GM20000 (cell line): ENCODE data around the gene BCL11A.

Experiments
- DNase-seq: peaks from one replicate; pipeline ENCODE4 v3.0.0; 2012; ENCODE audit warnings: low spot score
- CTCF ChIP-seq: IDR thresholded peaks from 2 replicates; pipeline ENCODE4 v1.5.1; 2012; ENCODE audit warnings: mild to moderate bottlenecking, control low read depth; ENCODE audit errors: extremely low read depth, missing control alignments

The BCL11A gene

DNA sequence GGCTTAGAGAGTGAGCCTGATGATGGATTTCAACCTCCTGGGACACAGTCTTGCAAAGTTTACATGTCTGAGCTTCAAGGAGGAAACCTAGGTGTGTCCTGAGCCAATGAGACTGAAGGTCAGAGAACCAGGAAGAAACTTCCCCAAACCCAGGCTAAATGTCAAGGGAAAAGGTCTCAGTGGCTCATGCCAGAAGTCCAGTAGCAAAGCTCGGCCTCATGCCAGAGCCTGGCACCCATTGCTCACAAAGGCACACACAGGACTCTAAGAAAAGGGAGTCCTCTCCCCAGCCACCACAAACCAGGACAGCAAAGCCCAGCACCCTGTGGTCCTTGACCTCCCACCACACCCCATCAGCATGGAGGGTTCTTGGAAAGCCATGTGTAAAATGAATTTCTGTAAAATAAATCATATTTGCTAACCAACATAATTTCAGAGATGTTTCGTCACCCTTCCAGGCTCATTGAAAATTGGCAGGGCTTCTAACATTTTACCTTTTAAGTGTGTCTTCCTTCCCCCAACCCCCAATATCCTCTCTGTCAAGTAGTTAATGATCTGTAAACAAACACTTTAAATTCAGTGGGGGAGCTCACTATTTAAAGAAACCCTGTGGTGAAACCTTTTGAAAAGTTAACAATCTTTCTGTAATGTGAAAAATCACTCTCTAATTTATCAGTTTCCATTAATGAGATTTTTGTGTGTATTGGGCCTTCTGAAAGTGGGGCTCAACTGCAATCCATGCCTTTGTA, 77.1 kb downstream of the BCL11A start:
- no peak for TF ChIP-seq CTCF
- no peak for DNase-seq

DNA sequence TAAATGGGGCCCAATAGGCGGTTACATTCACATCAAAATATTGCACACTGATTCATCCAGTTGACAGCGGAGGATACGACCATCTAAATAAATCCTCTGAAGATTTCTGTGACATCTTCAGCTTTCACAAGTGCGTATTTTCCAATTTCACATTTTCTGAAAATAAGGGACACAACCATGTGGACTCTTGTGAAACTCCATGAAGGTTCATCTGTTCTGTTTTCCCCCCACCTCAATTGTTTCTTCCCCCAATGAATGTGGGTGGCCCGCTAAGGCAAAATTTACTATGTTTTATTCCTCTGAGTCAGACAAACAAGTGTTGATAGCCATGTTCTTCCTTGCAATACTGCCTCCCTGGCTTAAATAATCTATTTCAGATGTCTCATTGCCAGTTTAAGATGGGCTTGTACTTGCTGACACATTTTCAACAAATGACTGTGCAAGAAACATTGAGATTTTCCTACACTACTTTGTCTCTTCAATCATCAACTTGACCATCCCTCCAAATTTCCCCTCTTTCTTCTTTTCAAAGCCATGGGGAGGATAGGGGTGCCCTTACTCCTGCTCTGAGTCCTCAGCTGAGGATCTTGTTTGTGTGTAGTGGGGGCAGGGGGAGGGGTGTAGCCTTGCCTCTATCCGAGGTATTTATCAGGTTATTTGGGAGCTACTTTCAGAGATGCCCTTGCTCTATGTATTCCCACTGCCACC, 78.2 kb downstream of the BCL11A start:
- DNase-seq = no peak
- no peak for TF ChIP-seq CTCF

DNA sequence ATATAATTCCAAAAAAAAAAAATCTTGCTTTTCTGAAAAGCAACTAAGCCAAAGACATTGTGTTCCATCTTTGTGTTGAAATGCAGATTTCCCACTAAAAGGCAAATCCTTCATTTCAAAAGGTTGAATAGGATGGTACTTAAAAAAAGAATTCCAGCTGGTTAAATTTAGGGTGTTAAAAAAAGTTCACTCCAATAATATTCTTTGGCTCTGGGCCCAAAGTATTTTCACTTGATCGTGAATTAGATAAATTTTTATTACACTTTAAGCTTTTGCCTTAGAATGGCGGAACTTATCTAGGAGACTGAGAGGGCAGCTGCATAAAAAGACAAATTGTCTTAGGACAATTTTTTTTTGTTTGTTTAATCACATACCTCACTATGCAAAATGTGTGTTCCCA, 79.2 kb downstream of the BCL11A start:
- no peak for DNase-seq
- TF ChIP-seq CTCF = no peak

DNA sequence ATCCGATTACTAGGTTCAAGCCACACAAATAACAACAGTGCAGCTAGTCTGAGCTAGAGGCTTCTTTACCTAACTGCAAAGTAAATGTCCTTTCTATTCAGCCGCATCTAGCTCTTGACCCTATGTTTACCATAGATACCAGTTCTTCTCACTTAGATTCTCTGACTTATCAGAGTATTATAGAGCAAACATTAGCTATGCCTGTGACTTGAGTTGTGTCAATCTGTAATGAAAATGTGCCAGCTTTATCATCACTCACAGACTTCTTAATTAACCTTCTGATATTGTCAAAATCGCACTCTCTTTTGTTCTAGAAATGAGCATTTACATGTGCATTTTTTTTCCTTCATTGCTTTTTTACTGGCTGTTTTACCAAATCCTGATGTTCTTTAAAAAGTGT, 79.9 kb downstream of the BCL11A start:
- no peak for DNase-seq
- no peak for TF ChIP-seq CTCF

- no peak for TF ChIP-seq CTCF
- DNase-seq = no peak
Measured at GRCh38 chr2:60472663-60473289, 80.7 kb downstream of the BCL11A start.

DNA sequence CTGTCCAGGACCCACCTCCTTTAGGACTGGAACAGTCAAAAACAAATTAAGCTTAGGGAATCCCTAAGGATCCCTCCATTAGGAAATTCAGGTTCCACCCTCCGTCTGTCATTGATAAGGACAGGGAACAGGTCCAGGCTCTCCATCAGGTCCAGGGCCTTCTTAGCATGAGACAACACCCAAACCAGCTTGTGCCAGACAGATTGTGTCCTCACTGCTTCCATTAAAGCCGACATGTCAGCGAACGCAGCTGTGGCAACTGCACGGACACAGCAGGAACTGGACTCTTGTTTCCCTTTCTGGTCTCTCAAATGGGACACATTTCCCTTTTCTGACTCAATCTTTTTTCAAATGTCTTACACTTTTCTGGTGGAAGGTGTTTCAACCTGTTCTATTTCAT, 81.4 kb downstream of the BCL11A start:
- no peak for TF ChIP-seq CTCF
- DNase-seq = no peak

GRCh38 chr2:60470340-60470739, 83.1 kb downstream of the BCL11A start:
- no peak for DNase-seq
- no peak for TF ChIP-seq CTCF
